EH (cell line): ENCODE results near the gene CDKN1B.
"Not testable (repeated sequence)": the region's sequence is repeated elsewhere in the genome, so short reads cannot be mapped to it uniquely, and the experiment has no call there.

Source experiments
- DNase-seq: peaks from one replicate; pipeline ENCODE4 v3.0.0-alpha.2; 2015; ENCODE audit warnings: low read depth

CDKN1B gene

DNA sequence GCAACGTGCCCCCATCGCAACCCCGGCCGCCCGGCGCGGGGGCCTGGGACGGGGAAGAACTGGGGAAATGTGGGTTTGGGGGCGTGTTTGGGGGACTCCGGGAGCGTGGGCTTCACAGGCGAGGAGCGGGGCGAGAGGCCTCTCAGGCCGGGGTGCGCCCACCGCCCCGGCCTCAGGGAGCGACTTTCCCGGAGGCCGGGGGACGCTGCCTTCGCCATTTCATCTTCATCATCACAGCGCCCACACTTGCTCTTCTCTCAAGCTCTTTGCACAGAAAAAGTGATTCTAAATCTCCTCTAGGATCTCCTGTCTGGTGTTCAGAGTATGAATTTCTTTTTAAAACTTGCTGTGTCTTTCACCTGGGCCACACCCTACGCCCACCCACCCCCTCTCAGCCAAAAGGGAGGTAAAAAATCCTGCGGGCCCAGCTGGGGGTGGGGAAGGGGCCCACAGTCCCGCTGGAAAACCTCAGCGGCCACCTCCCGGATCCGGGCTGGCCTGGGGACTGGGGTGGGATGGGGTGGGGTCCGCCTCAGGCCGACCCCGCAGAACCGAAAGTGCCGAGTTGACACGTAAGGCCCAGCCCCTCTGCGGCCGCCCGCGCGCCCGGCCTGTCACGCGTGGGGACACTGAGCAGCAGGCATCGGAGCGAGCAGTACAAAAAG, 7.4 kb downstream of the CDKN1B start:
- DNase-seq: no peak

DNA sequence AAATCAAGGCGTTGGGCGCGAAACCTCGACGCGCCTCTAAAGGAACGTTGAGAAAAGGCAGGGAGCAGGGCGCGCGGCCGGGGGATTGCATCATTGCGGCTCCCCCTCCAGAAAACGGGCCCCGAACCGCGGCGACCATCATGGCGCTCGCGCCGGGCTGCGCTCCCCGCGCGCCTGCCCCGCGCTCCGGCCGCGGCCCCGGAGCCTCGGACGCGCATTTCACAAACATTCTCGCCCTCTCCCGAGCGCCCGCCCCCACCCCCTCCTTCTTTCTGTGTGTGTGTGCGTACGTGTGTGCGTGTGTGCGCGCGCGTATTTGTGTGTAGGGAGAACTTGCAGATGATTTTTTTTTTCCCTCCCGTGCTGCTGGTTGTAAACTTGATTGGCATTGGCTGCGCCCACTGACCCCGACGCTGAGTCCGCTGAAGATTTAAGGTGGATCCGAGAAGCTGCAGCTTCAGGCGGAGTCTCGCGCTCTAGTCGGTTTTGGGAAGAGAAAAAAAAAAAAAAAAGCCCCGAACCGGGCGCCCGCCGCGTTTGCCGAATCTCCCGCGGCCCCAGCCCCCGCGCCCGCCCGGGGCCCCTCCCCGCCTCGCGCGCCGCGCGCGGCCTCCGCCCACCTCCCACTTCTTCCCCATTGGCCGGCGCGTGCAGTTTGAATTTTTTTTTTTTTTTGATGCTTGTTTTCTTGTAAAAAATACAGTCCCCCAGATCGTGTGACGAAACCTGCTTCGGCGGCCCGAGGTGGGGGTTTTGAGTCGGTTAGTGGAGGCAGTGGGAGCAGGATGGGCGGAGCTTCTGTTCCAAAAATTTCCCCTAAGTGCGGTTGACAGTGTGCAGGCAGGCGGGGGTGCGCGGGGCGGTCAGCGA, 8.2 kb downstream of the CDKN1B start:
- DNase-seq: peak; percentile 100

DNA sequence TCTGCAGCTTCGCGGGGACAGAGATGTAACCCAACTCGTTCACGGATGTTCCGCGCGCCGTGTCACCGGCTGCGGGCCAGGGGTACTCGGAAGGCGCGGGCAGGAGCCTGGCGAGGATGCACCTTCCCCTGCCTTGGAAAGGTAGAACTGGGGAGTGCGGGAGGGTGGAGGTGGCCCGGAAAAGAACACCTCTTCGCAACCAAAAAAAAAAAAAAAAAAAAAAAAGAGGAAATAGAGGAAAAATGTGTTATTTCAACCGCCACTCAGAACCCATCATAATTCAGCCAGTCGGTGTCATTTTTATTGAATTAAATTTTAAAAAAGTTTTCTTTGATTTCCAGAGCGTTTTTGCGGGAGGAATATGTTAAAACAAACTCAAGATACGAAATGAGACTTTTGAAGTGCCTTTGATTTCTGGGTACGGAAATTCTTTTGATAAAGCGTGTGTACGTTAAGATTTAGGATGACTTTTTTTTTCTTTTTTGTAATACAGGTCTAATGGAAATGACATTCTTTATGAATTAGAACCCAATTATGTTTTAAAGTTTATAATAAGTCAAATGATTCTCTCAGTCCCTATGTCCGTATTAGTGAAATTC, 8.9 kb downstream of the CDKN1B start:
- no peak for DNase-seq

DNA sequence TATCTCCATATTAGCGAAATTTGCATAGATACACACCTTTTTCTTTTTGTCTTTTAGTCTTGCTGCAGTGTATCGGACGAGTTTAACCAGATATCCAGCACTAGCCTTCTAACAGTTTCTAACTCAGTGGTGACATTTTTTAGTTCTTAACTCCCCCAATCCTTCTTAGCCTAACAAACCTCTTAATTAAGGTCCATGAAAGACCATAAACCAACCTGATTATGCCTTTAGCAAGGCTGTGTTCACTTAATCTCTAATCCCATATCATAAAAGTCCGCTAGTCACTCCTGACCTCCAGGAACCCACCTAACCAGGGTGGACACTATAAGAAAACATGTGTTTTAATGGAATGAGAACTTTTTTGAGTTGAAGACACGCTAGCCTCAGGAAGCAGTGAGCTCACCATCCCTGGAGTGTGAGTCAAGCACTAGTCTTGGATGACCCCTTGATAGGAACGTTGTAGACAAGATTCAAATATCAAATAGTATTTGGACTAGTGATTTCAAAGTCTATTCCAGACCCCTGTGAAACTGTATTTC, 9.5 kb downstream of the CDKN1B start:
- peak; percentile 92 for DNase-seq

DNA sequence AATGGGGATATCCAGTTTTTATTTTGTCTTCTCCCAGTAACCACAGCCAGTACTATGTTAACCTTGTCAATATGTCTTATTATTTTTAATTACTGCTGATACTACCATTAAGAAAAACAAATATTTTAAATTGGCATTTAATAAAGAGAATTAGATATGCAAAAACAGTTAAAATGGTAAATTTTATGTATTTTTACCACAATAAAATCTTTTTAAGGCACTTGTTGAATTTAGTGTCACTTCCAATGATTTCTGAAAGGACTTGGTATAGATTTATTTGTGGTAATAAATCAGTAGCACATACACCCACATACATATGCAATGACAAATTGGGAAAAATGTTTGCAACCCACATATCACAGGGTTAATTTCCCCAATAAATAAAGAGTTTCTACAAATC, 14.0 kb downstream of the CDKN1B start:
- DNase-seq: no peak

DNA sequence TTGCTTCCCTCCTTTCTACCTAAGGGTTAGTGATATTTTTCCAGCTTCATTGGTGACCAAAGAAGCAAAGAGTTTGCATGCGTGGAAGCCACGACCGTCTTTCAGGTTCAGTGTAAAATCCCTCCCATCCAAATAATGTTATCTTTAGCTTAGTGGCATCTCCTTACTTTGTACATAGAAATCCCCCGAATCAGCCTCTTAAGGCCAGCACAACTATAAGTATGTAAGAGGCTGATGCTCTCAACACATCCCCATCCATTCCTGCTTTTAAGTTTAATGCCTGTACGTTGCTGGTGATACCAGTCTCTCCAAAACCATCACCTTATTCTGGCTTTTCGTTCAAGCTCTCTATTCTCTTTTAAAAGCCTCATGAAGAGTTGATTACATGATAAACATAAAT, 14.6 kb downstream of the CDKN1B start:
- no peak for DNase-seq

DNA sequence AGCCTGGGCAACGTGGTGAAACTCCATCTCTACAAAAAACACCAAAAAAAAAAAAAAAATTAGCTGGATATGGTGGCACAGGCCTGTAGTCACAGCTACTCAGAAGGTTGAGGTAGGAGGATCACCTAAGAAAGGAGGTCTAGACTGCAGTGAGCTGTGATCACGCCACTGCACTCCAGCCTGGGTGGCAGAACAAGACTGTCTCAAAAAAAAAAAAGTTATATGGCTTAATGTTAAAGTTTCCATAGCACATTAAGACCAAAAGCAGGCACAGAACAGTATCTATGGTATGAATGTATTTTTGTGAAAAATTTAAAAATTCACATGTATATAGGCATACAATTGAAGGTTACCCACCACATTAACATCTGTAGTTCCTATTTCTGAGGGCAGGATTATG, 15.9 kb downstream of the CDKN1B start:
- no peak for DNase-seq

DNA sequence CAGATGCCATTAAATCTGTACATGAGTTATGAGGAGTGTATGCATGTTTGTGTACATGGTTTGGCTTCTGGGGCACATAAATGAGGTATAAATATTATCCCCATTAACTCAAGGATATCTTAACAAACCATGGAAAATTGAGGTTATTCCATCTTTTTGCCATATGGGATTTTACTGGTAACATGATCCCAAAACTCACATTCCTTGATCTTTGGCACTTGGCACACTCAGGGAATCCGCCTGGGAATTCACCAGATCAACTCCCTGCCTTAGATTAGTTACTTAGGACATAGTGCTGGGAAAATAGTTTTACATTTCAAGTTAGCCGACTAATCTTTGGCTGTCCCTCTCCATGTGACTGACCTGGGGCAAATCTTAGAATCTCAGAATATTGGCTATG, 16.9 kb downstream of the CDKN1B start:
- peak; percentile 94 for DNase-seq

DNA sequence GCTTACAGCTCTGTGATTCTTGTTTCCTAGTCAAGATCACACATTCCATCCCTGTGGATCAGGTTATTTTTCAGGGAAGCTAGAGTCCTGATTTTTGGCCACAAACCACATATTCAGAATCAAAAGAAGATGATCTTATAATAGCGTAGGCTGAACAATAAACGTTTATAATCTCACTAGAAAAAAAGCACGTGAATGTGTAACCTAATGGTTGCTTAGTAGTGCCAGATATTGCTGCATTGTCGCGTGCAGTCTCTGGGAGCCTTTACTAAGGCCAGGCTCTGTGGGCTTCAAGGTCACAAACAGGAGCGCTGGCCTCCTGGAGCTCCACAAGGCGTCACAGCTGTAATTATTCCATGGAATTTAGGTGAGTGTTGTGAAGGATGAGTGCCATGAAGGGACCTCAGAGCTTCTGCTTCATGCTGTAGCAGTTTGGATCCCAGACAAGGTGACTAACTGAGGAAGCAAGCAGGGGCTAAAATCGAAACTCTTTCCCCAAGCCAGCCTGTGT, 17.4 kb downstream of the CDKN1B start:
- peak; percentile 82 for DNase-seq

DNA sequence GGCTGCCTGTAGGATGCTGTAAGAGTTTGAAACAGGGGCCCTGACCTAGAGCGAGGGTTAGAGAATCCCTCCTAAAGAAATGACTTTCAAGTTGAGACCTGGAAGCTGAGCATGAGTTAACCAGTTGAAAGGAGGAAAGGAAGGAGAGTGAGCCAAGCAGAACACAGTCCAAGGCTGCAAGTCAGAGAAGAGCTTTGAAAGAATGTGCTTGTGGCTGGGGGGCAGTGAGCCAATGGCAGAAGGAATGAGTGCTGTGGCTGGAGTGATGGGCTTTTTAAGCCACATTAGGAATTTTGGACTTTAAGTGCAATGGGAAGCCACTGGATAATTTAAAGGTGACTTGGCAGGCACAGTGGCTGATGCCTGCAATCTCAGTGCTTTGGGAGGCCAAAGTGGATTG, 18.1 kb downstream of the CDKN1B start:
- DNase-seq: peak; percentile 98

DNA sequence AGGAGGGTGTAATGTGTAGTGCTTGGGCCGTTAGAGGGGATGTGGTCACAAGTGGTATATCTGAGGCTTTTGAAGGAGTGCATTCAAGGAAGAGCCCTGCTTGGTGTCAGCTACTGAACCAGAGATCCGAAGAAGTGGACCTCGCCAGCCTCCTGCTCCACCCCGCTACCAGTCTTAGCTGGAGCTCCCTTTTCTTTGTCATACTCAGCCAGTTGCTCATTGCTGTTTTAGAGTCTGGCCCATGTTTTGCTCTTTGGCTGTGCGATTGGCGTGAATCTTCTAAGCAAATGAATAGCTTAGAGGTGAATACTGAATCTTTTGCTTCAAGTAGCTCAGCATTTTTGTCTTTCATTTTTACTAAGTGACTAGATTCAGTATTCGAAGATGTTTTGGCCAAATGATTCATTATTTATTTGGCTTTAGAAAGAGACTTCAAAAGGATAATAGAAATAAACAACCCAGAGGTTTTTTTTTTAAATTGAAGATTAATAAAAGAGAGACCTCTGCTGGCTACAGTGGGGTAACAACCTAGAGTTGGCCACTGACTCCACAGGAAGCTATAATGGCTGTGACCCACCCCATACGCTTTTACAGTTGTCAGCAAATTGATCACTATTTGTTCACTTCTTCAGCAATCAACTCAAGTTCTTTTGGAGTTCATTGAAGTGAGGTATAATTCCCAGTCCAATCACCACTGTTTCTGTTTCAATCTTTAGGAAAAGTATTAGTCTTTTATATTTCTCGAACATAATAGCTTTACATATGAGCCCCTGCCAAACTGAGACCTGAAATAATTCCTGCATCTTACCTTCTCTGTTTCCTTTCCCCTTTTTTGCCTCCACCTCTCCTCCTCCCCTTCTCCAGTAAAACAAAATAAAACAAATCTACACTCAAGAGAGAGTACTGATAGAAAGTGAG, 19.9 kb downstream of the CDKN1B start:
- peak; percentile 91 for DNase-seq

DNA sequence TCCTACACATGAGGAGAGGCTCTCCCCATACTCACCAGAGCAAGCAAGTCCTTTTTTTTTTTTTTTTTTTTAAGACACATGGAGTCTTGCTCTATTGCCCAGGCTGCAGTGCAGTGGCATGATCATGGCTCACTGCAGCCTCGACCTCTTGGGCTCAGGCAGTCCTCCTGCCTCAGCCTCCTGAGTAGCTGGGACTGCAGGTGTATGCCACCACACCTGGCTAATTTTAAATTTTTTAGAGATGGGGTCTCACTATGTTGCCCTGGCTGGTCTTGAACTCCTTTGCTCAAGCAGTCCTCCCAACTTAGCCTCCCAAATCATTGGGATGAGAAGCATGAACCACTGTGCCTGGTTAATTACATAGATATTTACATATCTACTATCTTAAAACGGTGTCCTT, 21.0 kb downstream of the CDKN1B start:
- DNase-seq: not testable (repeated sequence)

DNA sequence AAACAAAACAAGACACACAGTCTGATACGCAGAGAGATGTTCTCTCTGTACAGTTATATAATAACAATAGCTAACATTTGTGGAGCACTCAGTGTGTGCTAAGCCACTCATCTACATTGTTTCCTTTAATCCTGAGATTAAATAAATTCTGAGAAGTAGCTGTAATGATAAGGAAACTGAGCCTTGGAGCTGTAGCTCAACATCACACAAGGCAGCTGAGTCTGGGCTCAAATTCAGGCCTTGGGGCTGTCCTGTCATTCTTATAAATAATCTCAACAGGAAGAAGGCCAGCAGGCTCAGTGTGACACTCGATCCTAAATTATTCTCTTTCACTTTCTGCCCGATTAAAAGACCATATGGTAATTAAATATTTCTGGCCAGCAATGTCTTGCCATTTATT, 24.5 kb downstream of the CDKN1B start:
- DNase-seq: peak; percentile 60

DNA sequence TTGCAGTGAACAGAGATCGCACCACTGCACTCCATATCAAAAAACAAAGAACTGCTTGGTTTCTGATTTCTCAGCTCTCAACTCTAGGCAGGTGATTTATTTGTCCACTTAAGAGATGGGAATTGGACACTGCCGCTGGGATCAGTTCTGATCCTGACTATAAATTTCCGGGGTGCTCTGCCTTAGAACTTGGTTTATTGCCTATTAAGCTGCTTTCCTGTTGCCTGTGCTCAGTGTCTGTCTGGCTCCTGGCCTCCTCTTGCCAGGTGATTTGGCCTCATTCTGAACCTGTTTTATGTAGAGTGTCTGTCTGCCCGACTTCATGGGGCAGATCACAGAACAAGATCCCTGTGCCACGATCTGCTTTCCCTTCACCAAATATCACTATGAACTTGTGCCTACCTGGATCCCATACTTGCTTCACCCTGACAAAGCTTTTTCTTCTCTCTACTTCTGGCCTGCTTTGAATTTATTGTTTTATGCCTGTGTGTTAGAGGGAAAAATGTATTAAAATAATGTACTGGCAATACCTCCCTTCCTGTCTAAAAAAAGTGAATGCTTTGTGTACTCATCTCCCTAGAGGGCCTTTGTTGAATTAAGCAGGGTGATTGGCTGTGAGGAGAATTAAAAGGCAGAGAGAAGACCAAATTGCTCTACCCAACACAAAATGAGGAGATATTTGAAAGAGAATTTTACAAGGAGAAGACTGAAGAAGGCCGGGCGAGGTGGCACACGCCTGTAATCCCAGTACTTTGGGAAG, 27.6 kb downstream of the CDKN1B start:
- DNase-seq: no peak

DNA sequence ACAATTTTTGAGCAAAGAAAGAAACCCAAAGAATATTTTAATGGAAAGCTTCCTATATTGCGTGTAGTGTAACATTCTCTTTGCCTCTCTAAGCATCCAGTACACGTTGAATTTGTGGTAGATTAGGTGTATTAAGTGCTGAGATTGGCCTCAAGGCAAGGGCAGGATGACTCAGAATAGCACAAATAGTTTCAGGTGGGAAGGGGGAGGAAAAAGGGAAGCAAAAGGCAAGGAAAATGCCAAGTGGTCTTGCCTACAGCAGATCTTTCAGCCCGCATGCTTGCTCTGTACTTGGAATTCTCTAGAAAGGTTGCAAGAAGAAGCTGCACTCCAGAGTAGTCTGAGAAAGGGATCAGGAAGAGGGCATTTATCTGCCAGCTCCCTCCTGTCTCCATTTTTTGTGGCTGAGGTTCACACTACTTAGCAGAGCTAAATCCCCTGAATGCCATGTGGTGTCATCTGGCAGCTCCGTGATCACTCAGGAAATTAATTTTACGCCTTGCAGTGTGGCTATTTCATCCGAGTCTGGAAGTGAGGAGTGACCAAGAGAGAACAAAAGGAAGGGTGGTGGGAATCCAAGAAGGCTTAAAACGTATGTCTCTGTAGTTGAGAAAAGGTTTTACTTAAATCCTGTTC, 28.5 kb downstream of the CDKN1B start:
- no peak for DNase-seq

DNA sequence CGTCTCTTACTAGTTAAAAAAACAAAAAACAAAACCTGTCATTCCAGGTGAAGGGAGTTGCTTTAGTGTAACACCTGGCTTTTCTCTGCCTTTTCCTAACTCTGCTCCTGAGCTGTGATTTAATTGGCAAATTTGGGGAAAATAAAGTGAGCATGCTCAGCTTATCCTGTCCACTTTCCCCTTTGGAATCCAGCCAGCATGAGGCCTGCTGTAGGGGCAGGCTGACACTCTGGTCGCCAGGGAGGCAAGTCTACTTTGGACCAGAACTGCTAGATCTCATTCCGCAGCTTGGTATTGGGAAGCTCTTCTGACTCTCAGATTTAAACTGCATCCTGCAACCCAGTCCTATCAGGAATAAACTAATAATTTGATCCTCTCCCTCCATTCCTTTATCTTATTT, 30.1 kb downstream of the CDKN1B start:
- no peak for DNase-seq

DNA sequence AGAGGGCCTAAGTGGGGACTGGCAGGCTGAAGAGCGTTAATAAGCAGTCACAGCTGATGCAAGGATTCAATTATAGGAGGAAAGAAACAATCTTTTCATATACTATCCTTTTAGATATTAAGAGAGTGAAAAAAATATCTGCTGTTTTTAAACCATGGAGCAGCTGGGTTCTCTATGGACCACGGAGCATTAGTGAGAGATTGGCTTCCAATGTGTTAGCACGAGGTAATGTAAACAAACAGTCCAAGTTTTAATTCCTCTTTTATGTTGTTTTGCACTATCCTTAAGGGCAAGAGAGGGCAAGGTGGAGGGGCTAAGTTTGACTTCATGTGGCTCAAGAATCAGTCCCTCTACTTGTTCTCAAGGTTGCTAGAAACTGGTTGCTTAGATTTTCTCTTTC, 30.9 kb downstream of the CDKN1B start:
- DNase-seq: no peak

DNA sequence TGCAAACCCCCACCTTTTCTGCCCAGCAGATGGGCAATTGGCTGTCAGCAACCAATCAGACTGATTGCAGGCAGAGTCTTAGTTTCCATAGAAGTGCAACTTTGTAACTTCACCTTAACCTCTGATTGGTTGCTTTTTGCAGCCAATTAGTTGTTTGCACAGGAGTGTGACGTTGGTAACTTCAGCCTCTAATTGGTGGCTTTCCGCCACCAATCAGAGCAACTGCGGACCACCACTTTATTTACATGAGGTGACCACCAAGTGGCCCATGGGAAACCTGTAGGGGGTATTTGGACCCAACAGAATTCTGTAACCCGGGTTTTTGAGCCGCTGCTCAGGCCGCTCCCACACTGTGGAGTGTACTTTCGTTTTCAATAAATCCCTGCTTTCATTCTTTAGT, 32.3 kb downstream of the CDKN1B start:
- no peak for DNase-seq

DNA sequence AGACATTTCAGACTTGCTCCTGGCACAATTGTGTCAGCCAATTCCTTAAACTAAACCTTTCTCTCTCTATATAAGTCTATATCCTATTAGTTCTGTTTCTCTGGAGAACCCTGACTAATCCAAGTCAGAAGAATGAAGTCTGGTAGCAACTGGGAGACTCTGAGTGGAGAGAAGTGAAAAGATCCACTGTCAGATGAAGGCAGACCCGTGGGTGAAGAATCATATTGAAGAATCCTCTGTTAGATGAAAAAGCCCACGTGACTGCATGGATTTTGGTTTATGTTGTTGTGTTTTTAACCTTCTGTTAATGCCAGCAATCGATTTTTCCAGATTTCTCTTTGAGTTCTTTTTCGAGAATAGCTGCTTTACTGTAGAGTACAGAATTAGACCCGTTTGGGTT, 38.8 kb downstream of the CDKN1B start:
- no peak for DNase-seq

DNA sequence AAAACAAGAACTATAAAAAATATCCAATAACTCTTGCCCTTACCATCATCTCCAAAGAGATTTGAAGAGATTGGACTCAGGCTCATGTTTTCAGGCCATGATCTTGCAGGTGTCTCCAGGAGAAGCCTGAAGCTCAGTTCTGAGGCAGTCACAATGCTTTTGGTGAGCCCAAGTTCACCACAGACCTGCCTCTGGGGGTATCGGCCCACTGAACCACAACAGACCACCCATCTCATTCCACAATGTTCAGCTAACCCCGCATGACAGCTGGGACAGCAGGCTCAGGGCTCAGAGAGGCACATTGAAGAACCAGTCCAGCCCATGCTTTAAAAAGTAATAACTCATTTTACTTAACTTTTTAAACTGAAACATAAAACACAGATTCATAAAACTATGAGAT, 40.0 kb downstream of the CDKN1B start:
- DNase-seq: no peak
